ENCODE measurements around the gene FOXO3. TPM values are rescaled to one million over a fixed set of nuclear protein-coding genes. Genes with fewer than 3 reads are reported as not detected.

FOXO3 gene
- total RNA-seq, 2 experiments from 2014 or later = 7.5 to 9.0 TPM

DNA sequence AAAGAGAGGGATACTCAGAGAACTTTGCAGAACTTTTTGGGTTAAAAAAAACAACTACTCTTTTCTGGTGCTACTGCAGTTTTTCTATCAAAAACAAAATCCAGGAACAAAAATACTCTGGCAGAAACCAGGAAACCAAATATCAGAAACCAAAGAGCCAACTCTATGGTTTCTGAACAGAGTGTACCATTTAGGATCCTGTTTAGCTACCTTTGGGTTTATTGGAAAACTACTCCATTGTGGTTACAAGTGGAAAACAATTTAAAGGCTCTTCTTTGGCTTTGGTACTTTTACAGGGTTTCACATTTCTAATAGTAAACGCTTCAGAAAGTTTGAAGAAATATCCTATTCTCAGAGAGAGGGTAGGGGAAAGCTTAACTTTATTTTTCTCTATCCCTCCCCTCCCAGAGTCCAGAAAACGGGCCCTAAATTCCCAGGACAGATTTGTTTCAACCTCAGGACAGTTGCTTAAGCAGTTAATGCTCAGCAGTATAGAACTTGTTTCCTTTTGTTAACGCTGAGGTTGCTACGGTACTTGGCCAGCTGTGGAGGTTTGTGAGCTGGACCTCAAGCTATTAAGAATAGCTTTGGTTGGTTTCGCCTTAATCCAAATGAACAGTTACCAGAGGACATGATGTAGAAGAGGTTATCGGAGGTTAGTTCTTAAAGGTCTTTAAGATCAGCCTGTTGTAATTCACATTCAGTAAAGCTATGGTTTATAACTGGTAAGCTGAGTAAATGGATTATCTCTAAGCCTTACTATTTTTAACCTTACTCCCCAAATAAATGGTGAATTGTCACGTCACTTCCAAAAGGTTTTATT is 47.9 kb downstream of the FOXO3 start:
- TF ChIP-seq, protein P1, sequence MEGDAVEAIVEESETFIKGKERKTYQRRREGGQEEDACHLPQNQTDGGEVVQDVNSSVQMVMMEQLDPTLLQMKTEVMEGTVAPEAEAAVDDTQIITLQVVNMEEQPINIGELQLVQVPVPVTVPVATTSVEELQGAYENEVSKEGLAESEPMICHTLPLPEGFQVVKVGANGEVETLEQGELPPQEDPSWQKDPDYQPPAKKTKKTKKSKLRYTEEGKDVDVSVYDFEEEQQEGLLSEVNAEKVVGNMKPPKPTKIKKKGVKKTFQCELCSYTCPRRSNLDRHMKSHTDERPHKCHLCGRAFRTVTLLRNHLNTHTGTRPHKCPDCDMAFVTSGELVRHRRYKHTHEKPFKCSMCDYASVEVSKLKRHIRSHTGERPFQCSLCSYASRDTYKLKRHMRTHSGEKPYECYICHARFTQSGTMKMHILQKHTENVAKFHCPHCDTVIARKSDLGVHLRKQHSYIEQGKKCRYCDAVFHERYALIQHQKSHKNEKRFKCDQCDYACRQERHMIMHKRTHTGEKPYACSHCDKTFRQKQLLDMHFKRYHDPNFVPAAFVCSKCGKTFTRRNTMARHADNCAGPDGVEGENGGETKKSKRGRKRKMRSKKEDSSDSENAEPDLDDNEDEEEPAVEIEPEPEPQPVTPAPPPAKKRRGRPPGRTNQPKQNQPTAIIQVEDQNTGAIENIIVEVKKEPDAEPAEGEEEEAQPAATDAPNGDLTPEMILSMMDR (IDR thresholded peaks at IDR 0.05) = no peak
- Mint-ChIP-seq H3K9me3 (peaks cover 6% of the 10 kb centered on the region), H3K4me1 (ENCODE audit: low read depth) (peaks cover 32% of the 10 kb centered on the region), H3K27ac (no peak overlapping the region), H3K36me3 (ENCODE audit: low read depth) (peaks cover 4% of the 10 kb centered on the region), H3K27me3 (no peaks in the 10 kb centered on the region), H3K4me3 (no peak overlapping the region)
- DNase-seq (no peak), ATAC-seq (no peak)
- ChIA-PET CTCF (no interaction called here), POLR2A (no interaction called here)
- intact Hi-C loops (cut with micrococcal nuclease) = no loop called here

DNA sequence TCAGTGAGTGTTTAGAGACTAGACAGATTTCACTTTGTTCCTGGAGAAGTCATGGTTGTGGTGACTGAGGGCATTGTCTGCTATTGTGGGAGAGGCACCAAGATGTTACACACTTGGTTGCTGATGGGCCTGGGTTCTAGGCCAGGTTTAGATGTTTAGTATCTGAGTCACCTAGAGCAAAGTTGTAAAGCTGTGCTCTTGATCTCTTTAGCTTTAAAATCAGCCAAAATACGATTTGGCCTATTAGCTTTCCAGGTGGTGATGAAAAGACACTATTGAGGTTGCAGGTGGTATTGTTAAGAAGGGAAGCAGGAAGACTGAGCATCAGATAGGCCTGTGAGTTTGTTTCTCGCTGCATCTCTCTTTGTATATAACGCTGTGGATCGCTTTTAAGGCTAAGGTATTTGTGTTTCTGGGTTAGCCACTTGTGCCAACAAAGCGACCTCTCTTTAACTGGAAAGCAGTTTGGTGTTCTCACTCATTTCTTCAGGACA is 48.6 kb downstream of the FOXO3 start:
- Mint-ChIP-seq H3K4me3 (no peak overlapping the region), H3K9me3 (peaks cover 6% of the 10 kb centered on the region), H3K36me3 (ENCODE audit: low read depth) (peaks cover 4% of the 10 kb centered on the region), H3K4me1 (ENCODE audit: low read depth) (peaks cover 37% of the 10 kb centered on the region), H3K27me3 (no peaks in the 10 kb centered on the region), H3K27ac (no peak overlapping the region)
- DNase-seq (no peak), ATAC-seq (no peak)
- intact Hi-C loops (cut with micrococcal nuclease) = no loop called here
- TF ChIP-seq, protein P1 (IDR thresholded peaks at IDR 0.05) = no peak
- ChIA-PET POLR2A (no interaction called here), CTCF (interaction anchor here (0.6 kb wide), 1 partner anchor 391 kb away, joined by 3 read pairs; no protein-coding TSS in a partner anchor)

DNA sequence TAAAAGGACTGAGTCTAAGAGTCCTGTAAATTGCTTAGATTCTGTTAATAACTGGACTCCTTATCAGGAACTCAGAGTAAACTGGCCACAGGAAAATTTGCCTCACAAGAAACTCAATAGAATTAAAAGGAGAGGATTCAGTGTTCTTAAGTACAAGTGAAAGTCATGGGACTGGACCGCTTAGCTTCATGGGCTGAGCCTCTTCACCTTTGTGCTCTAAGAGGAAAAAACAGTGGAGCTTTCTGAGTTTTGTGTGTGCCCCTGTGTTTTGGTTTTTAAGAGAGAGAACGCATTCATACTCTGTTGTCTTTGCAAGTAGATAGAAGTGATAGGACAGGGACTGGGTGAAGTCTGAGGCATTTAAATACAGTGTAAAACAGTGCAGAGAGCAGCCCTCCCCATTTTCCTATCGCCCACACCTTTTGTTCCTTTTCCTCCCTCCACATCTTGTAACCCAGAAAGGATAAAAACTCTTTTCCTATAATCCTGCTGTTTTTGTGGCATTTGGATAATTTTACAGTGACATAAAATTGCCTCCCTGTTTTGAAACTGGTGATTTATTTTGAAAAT is 49.6 kb downstream of the FOXO3 start:
- peaks cover 4% of the 10 kb centered on the region for H3K36me3 Mint-ChIP-seq (ENCODE audit: low read depth)
- no peak overlapping the region for H3K4me3 Mint-ChIP-seq
- H3K4me1 Mint-ChIP-seq (ENCODE audit: low read depth) = peaks cover 38% of the 10 kb centered on the region
- no peaks in the 10 kb centered on the region for H3K27me3 Mint-ChIP-seq
- POLR2A ChIA-PET = no interaction called here
- H3K27ac Mint-ChIP-seq = no peak overlapping the region
- CTCF ChIA-PET = no interaction called here
- H3K9me3 Mint-ChIP-seq = peaks cover 6% of the 10 kb centered on the region
- DNase-seq (no peak), ATAC-seq (no peak)
- intact Hi-C loops (cut with micrococcal nuclease) = no loop called here
- TF ChIP-seq, protein P1 (IDR thresholded peaks at IDR 0.05) = no peak

DNA sequence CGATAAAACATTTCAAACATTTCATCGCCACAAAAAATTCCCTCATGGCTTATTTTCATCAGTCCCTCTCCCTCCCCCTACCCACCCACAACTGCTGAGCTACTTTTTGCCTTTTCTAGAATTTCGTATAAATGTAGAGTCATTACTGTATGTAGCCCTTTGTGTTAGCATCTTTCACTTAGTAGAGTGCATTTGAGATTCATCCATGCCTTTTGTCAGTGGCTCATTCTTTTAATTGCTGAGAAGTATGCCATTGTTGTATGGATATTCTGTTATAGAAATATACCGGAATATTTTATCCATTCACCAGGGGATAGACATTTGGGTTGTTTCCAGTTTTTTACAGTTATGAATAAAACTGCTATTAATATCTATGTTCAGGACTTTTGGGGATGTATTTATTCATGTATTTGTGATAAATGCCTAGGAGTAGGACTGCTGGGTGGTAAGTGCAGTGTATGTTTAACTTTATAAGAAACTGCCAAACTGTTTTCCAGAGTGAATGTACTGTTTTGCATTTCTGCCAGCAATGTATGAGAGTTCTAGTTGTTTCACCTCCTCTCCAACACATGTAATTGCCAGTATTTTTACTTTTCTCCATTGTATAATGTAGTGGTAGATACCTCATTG is 50.4 kb downstream of the FOXO3 start:
- no peak for ATAC-seq
- Mint-ChIP-seq H3K9me3 (peaks cover 6% of the 10 kb centered on the region), H3K27me3 (no peaks in the 10 kb centered on the region), H3K4me3 (no peak overlapping the region), H3K4me1 (ENCODE audit: low read depth) (peaks cover 38% of the 10 kb centered on the region), H3K27ac (no peak overlapping the region), H3K36me3 (ENCODE audit: low read depth) (peaks cover 4% of the 10 kb centered on the region)
- no peak for DNase-seq
- TF ChIP-seq, protein P1 (IDR thresholded peaks at IDR 0.05) = no peak
- intact Hi-C loops (cut with micrococcal nuclease) = no loop called here
- ChIA-PET CTCF (no interaction called here), POLR2A (no interaction called here)

DNA sequence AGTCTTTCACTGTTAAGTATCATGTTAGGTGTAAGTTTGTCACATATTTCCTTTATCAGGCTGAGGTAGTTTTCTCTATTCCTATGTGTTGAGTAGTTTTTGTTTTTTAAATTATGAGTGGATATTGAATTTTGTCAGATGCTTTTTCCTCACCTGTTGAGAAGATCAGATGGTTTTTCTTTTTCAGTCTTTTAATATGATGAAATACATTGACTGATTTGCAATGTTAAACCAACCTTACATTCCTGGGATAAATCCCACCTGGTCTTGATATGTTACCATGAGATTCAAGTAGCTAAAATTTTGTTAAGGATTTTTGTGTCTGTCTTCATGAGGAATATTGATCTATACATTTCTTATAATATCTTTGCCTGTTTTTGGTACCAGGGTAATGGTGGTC is 52.1 kb downstream of the FOXO3 start:
- TF ChIP-seq, protein P1 (IDR thresholded peaks at IDR 0.05) = no peak
- ATAC-seq = no peak
- ChIA-PET POLR2A (no interaction called here), CTCF (no interaction called here)
- no peak overlapping the region for H3K27ac Mint-ChIP-seq
- intact Hi-C loops (cut with micrococcal nuclease) = no loop called here
- H3K9me3 Mint-ChIP-seq = peaks cover 6% of the 10 kb centered on the region
- no peak for DNase-seq
- peaks cover 38% of the 10 kb centered on the region for H3K4me1 Mint-ChIP-seq (ENCODE audit: low read depth)
- H3K27me3 Mint-ChIP-seq = no peaks in the 10 kb centered on the region
- peaks cover 4% of the 10 kb centered on the region for H3K36me3 Mint-ChIP-seq (ENCODE audit: low read depth)
- H3K4me3 Mint-ChIP-seq = no peak overlapping the region

All from activated CD8-positive, alpha-beta T cell treated with anti-CD3 and anti-CD28 coated beads for 36 hours (primary cell).